Measurements from ENCODE around the gene CTXN1.

DNA sequence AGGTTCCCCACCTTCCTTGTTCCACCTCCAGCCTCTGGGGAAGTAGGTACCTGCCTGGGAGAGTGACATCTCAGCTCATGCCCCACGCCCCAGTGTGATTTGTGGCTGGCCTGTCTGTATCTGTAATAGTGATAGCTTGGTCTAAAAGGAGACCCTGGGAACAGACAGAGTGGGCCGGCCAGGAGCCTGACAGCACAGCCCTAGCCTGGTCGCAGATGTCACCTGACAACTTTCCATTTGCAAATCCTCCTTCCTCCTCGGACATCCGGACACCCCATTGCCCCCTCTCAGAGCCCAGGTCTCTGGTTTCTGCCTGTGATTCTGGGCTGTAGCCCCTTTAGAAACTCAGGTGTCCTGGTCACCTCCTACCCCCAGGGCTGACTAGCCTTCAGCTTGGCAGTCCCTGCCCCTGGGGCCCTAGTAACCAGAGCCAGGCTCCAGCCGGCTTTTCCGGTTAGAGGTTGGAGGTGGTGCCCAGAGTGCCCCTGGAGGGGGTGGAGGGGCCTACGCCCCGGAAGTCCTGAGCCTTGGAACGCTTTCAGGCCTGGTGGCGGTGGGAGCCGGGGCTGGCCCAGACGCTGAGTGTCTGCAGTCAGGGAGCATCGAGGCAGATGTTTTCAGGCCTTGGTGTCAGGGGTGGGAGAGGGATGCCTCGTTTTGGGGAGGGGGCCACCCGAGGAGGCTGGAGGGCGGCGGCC is 31.2 kb downstream of the CTXN1 start:
- TF ChIP-seq, protein P1, sequence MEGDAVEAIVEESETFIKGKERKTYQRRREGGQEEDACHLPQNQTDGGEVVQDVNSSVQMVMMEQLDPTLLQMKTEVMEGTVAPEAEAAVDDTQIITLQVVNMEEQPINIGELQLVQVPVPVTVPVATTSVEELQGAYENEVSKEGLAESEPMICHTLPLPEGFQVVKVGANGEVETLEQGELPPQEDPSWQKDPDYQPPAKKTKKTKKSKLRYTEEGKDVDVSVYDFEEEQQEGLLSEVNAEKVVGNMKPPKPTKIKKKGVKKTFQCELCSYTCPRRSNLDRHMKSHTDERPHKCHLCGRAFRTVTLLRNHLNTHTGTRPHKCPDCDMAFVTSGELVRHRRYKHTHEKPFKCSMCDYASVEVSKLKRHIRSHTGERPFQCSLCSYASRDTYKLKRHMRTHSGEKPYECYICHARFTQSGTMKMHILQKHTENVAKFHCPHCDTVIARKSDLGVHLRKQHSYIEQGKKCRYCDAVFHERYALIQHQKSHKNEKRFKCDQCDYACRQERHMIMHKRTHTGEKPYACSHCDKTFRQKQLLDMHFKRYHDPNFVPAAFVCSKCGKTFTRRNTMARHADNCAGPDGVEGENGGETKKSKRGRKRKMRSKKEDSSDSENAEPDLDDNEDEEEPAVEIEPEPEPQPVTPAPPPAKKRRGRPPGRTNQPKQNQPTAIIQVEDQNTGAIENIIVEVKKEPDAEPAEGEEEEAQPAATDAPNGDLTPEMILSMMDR (conservative IDR thresholded peaks at IDR 0.05) = no peak; the same call in 1 of the 2 replicates
- no peak for TF ChIP-seq EZH2 (IDR thresholded peaks at IDR 0.05; ENCODE audit: low read depth)
